Endodermal cell (in vitro differentiated cells): ENCODE data around the gene TMEM115. TPM values are rescaled to one million over a fixed set of nuclear protein-coding genes. Genes with fewer than 3 reads are reported as not detected.

ENCODE experiments used
- DNase-seq: peaks from one replicate; pipeline ENCODE4 v3.0.0-alpha.2; 2017
- H3K27ac ChIP-seq: 2 replicates; pipeline ENCODE4 v1.5.1; 2013; ENCODE audit warnings: mild to moderate bottlenecking, low read depth, low read length, moderate library complexity
- H3K27me3 ChIP-seq: 2 replicates; pipeline ENCODE4 v1.6.1; 2013; ENCODE audit warnings: mild to moderate bottlenecking, low read length, moderate library complexity; ENCODE audit not compliant: insufficient read depth, control insufficient read depth, poor library complexity, severe bottlenecking
- H3K36me3 ChIP-seq: 2 replicates; pipeline ENCODE4 v1.7.0; 2013; ENCODE audit warnings: mild to moderate bottlenecking, low read length, moderate library complexity; ENCODE audit not compliant: control insufficient read depth, insufficient read depth
- H3K4me1 ChIP-seq: one replicate; pipeline ENCODE4 v1.7.0; 2013; ENCODE audit warnings: low read length; ENCODE audit not compliant: control insufficient read depth, insufficient read depth
- H3K4me3 ChIP-seq: 2 replicates; pipeline ENCODE4 v1.5.1; 2013; ENCODE audit warnings: mild to moderate bottlenecking, low read length, moderate library complexity
- H3K9ac ChIP-seq: 2 replicates; pipeline ENCODE4 v1.6.1; 2013; ENCODE audit warnings: mild to moderate bottlenecking, low read length, moderate library complexity; ENCODE audit not compliant: poor library complexity, severe bottlenecking; ENCODE audit errors: extremely low read depth
- H3K9me3 ChIP-seq: 2 replicates; pipeline ENCODE4 v1.6.1; 2013; ENCODE audit warnings: mild to moderate bottlenecking, low read length, moderate library complexity; ENCODE audit not compliant: control insufficient read depth
- H3K27ac Mint-ChIP-seq: 2 replicates; pipeline ENCODE4 v1.8.0; 2020; ENCODE audit warnings: mixed read lengths
- H3K27me3 Mint-ChIP-seq: 2 replicates; pipeline ENCODE4 v1.8.0; 2021; ENCODE audit warnings: mild to moderate bottlenecking, mixed read lengths; ENCODE audit not compliant: insufficient read depth
- H3K36me3 Mint-ChIP-seq: 2 replicates; pipeline ENCODE4 v1.8.0; 2020; ENCODE audit warnings: low read depth, mixed read lengths
- H3K4me1 Mint-ChIP-seq: 2 replicates; pipeline ENCODE4 v1.8.0; 2020; ENCODE audit warnings: mixed read lengths
- H3K4me3 Mint-ChIP-seq: 2 replicates; pipeline ENCODE4 v1.8.0; 2020; ENCODE audit warnings: mild to moderate bottlenecking, moderate library complexity, mixed read lengths
- H3K9me3 Mint-ChIP-seq: 2 replicates; pipeline ENCODE4 v1.8.0; 2020; ENCODE audit warnings: mild to moderate bottlenecking, mixed read lengths
- WGBS, 2 experiments: methylation state at CpG; one replicate each; pipeline versions ENCODE4 v1.1.5 to v1.1.7; 2013; ENCODE audit warnings: missing lambda C conversion rate in 2 of 2, mixed read lengths in 1 of 2; ENCODE audit not compliant: insufficient coverage in 1 of 2, insufficient read length in 1 of 2; 5-methylcytosine and 5-hydroxymethylcytosine counted together
- total RNA-seq, 2 donors: library from RNA; stranded (reverse); fragmentation: NEBNext Ultra II Directional in 1 of 2; extraction: Animal tissue kit (Norgen Biotek cat#: 25700) in 1 of 2; gene quantifications; 2 replicates in 1 of 2; 3 replicates in 1 of 2; pipeline ENCODE4 v1.2.1, GENCODE V29; 2021
- TF ChIP-seq, protein P1 (sequence below): fragments of 200-600 bp; sonication (generic); conservative IDR thresholded peaks from 2 replicates; pipeline ENCODE4 v1.5.0; 2021; ENCODE audit warnings: antibody characterized with exemption, mild to moderate bottlenecking

TMEM115 gene
- total RNA-seq, 2 donors from 2014 or later = 30.1 to 32.2 TPM

DNA sequence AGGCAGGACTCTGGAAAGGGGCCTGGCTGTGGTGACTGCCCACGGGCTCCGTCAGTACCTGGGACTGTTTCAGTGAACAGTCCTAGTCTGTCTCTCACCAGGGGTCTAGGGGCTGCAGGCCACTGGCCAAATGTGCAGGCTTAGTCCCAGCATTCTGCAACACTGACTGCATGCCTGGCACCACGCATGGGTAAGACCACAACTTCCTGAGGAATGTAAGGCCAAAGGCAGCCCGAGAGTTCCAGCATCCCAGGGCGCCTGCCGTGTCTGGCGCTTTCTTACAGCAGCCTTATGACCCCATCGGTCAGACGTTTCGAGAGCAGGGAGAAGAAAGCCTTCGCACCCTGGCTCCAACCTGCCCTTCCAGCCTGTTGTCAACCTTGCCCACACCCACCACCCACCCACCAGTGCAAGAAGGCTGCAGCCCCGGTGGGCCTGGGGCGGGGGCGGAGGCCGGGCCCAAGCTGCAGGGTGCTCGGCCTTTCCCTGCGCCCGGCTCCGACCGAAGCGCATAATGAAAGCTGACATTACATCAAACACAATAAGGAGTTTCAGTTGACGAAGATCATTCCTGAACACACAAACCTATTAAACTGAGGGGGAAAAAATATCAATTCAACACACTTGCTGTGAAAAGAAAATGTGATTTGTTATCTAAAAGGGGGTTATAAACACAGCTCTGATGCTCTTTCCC lies 29.5 kb upstream of the TMEM115 start:
- TF ChIP-seq, protein P1, sequence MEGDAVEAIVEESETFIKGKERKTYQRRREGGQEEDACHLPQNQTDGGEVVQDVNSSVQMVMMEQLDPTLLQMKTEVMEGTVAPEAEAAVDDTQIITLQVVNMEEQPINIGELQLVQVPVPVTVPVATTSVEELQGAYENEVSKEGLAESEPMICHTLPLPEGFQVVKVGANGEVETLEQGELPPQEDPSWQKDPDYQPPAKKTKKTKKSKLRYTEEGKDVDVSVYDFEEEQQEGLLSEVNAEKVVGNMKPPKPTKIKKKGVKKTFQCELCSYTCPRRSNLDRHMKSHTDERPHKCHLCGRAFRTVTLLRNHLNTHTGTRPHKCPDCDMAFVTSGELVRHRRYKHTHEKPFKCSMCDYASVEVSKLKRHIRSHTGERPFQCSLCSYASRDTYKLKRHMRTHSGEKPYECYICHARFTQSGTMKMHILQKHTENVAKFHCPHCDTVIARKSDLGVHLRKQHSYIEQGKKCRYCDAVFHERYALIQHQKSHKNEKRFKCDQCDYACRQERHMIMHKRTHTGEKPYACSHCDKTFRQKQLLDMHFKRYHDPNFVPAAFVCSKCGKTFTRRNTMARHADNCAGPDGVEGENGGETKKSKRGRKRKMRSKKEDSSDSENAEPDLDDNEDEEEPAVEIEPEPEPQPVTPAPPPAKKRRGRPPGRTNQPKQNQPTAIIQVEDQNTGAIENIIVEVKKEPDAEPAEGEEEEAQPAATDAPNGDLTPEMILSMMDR = peak; percentile 24
- no peak for DNase-seq
- no peaks in the 10 kb centered on the region for H3K9me3 Mint-ChIP-seq
- no peaks in the 10 kb centered on the region for H3K27me3 Mint-ChIP-seq
- H3K27ac ChIP-seq = peak overlapping the region; percentile 66
- no peaks in the 10 kb centered on the region for H3K9me3 ChIP-seq
- H3K4me1 Mint-ChIP-seq = peaks cover 6% of the 10 kb centered on the region
- 79 to 88% methylated on average over 6 to 22 of the region's 22 CpGs for WGBS, 2 experiments
- H3K9ac ChIP-seq = no peak overlapping the region
- H3K4me1 ChIP-seq = peaks cover 7% of the 10 kb centered on the region
- H3K4me3 ChIP-seq = no peak overlapping the region
- no peaks in the 10 kb centered on the region for H3K36me3 Mint-ChIP-seq
- no peak overlapping the region for H3K4me3 Mint-ChIP-seq
- no peaks in the 10 kb centered on the region for H3K36me3 ChIP-seq
- H3K27ac Mint-ChIP-seq = no peak overlapping the region
- no peaks in the 10 kb centered on the region for H3K27me3 ChIP-seq

DNA sequence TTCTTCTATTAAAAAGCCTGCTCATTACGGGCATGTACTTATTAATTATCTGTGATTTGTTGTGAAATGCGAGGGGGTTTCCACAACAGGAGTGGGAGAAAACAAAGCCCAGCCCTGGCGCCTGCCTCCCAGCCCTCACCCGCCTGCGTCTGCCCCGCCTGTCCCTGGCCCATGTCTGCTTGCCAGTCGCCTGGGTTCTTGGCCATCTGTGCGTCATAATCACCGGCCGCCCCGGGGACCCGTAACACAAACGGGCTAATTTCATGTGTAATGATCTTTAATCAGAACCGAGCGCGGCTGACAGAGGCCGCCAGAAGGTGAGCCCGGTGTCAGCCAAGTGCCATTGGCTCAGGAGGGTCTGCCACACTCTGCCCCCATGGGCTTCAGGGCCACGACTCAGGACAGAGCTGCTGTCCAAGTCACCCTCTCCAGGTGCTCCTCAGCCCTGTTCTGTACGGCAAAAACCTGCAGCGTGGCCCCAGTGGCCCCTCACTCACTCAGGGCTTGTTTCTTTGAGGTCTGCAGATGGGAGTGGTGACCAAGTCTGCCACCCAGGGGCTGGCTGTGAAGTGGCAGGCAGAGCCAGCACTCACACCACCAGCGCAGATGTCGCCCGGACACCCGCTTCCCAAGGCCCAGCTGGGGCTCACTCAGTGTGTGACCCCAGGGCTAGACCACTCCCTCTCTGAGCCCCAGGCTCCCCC lies 28.8 kb upstream of the TMEM115 start:
- WGBS, 2 experiments = 83 to 91% methylated on average over 16 to 25 of the region's 25 CpGs
- peak overlapping the region; percentile 66 for H3K27ac ChIP-seq
- Mint-ChIP-seq H3K4me3 (no peak overlapping the region), H3K27me3 (no peaks in the 10 kb centered on the region), H3K27ac (no peak overlapping the region), H3K36me3 (no peaks in the 10 kb centered on the region), H3K4me1 (peaks cover 6% of the 10 kb centered on the region), H3K9me3 (no peaks in the 10 kb centered on the region)
- H3K9ac ChIP-seq = no peak overlapping the region
- TF ChIP-seq, protein P1 = peak; percentile 75
- peak; percentile 83 for DNase-seq
- H3K4me1 ChIP-seq = peaks cover 7% of the 10 kb centered on the region
- no peaks in the 10 kb centered on the region for H3K27me3 ChIP-seq
- H3K36me3 ChIP-seq = no peaks in the 10 kb centered on the region
- H3K4me3 ChIP-seq = no peak overlapping the region
- H3K9me3 ChIP-seq = no peaks in the 10 kb centered on the region

DNA sequence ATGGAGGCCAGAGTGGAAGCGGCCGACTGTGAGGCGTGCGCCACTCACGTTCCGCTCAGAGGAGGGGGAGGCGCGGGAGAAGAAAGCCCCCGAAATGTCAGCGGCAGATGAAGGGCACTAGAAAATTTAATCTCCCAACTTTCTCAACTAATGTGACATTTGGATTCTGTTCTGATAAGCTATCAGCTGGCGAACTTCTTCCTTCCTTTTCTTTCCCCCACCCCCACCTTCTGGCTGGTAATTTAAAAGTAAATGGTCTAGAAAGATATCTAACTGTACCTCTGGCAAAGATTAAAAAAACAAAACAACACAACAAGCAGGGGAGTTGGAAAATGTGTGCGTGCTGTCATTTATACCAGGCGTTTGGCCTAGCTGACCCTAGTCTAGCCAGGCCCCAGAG lies 26.4 kb upstream of the TMEM115 start:
- peaks cover 7% of the 10 kb centered on the region for H3K4me1 ChIP-seq
- H3K9me3 ChIP-seq = no peaks in the 10 kb centered on the region
- no peaks in the 10 kb centered on the region for H3K27me3 ChIP-seq
- no peak overlapping the region for H3K27ac Mint-ChIP-seq
- no peak overlapping the region for H3K27ac ChIP-seq
- peaks cover 7% of the 10 kb centered on the region for H3K4me1 Mint-ChIP-seq
- no peak overlapping the region for H3K4me3 ChIP-seq
- no peaks in the 10 kb centered on the region for H3K27me3 Mint-ChIP-seq
- no peak overlapping the region for H3K4me3 Mint-ChIP-seq
- no peaks in the 10 kb centered on the region for H3K36me3 ChIP-seq
- TF ChIP-seq, protein P1 = no peak
- no peaks in the 10 kb centered on the region for H3K9me3 Mint-ChIP-seq
- DNase-seq = no peak
- H3K36me3 Mint-ChIP-seq = no peaks in the 10 kb centered on the region
- no peak overlapping the region for H3K9ac ChIP-seq
- 86 to 92% methylated on average over 4 to 13 of the region's 13 CpGs for WGBS, 2 experiments
